ENCODE measurements around the gene SLCO3A1.

The SLCO3A1 gene

GRCh38 chr15:91921843-91922198 is 68.3 kb downstream of the SLCO3A1 start:
- Histone ChIP-seq H4K8ac (ENCODE audit: low read depth, low read length) (no peak overlapping the region), H3K4me3 (ENCODE audit: low read depth, low read length) (no peak overlapping the region), H3K23ac (ENCODE audit: low read length) (no peak overlapping the region), H3K36me3 (ENCODE audit: control insufficient read depth in 1 of 2, insufficient read depth in 2 of 2, low read length in 2 of 2) (no peaks in the 10 kb centered on the region), H3K9me3 (ENCODE audit: insufficient read depth, low read depth, low read length) (no peaks in the 10 kb centered on the region), H2BK120ac (ENCODE audit: insufficient read depth, low read length, poor library complexity) (no peak overlapping the region), H3K9ac (ENCODE audit: low read length) (no peak overlapping the region), H3K4me1 (ENCODE audit: control insufficient read depth in 1 of 2, insufficient read depth in 2 of 2, low read length in 2 of 2) (no peaks in the 10 kb centered on the region), H3K14ac (ENCODE audit: low read length) (no peak overlapping the region), H2AK5ac (ENCODE audit: low read length) (no peak overlapping the region), H3K79me1 (ENCODE audit: low read length) (no peaks in the 10 kb centered on the region), H3K18ac (ENCODE audit: low read length) (no peak overlapping the region), H4K12ac (ENCODE audit: low read depth, low read length) (no peak overlapping the region), H3K27me3 (ENCODE audit: insufficient read depth, low read length) (no peaks in the 10 kb centered on the region), H4K91ac (ENCODE audit: low read depth, low read length) (no peak overlapping the region), H2AFZ (ENCODE audit: insufficient read depth, low read length, poor library complexity) (no peak overlapping the region), H3K79me2 (ENCODE audit: control insufficient read depth, insufficient read depth, low read length, poor library complexity) (no peaks in the 10 kb centered on the region), H3K4me2 (ENCODE audit: low read length) (no peak overlapping the region), H3K27ac (ENCODE audit: low read depth, low read length) (no peak overlapping the region), H2BK5ac (ENCODE audit: low read depth, low read length, poor library complexity) (no peak overlapping the region), H3K4ac (ENCODE audit: low read depth, low read length) (no peak overlapping the region), H2BK12ac (ENCODE audit: low read length) (no peak overlapping the region)
- DNase-seq, result no peak
- WGBS (ENCODE audit: extremely low coverage, insufficient coverage, insufficient read length), result no CpG with 5 or more reads among the region's 12 CpGs

- Histone ChIP-seq H3K27me3 (ENCODE audit: insufficient read depth, low read length) (no peaks in the 10 kb centered on the region), H3K79me1 (ENCODE audit: low read length) (no peaks in the 10 kb centered on the region), H3K27ac (ENCODE audit: low read depth, low read length) (no peak overlapping the region), H3K9me3 (ENCODE audit: insufficient read depth, low read depth, low read length) (no peaks in the 10 kb centered on the region), H2BK12ac (ENCODE audit: low read length) (no peak overlapping the region), H2AFZ (ENCODE audit: insufficient read depth, low read length, poor library complexity) (no peak overlapping the region), H2AK5ac (ENCODE audit: low read length) (no peak overlapping the region), H4K12ac (ENCODE audit: low read depth, low read length) (no peak overlapping the region), H3K18ac (ENCODE audit: low read length) (no peak overlapping the region), H3K79me2 (ENCODE audit: control insufficient read depth, insufficient read depth, low read length, poor library complexity) (no peaks in the 10 kb centered on the region), H3K4me1 (ENCODE audit: control insufficient read depth in 1 of 2, insufficient read depth in 2 of 2, low read length in 2 of 2) (no peaks in the 10 kb centered on the region), H3K4me2 (ENCODE audit: low read length) (no peak overlapping the region), H2BK120ac (ENCODE audit: insufficient read depth, low read length, poor library complexity) (no peak overlapping the region), H3K9ac (ENCODE audit: low read length) (no peak overlapping the region), H4K91ac (ENCODE audit: low read depth, low read length) (no peak overlapping the region), H2BK5ac (ENCODE audit: low read depth, low read length, poor library complexity) (no peak overlapping the region), H3K23ac (ENCODE audit: low read length) (no peak overlapping the region), H4K8ac (ENCODE audit: low read depth, low read length) (no peak overlapping the region), H3K4me3 (ENCODE audit: low read depth, low read length) (no peak overlapping the region), H3K4ac (ENCODE audit: low read depth, low read length) (no peak overlapping the region), H3K36me3 (ENCODE audit: control insufficient read depth in 1 of 2, insufficient read depth in 2 of 2, low read length in 2 of 2) (no peaks in the 10 kb centered on the region), H3K14ac (ENCODE audit: low read length) (no peak overlapping the region)
- WGBS (ENCODE audit: extremely low coverage, insufficient coverage, insufficient read length), result no CpG with 5 or more reads among the region's 10 CpGs
- DNase-seq, result no peak
These were observed 69.4 kb downstream of the SLCO3A1 start for GRCh38 chr15:91922646-91923547.

- H3K14ac ChIP-seq (ENCODE audit: low read length), result no peak overlapping the region
- no CpG with 5 or more reads among the region's 7 CpGs for WGBS (ENCODE audit: extremely low coverage, insufficient coverage, insufficient read length)
- no peak overlapping the region for H4K8ac ChIP-seq (ENCODE audit: low read depth, low read length)
- H2BK120ac ChIP-seq (ENCODE audit: insufficient read depth, low read length, poor library complexity), result no peak overlapping the region
- no peaks in the 10 kb centered on the region for H3K27me3 ChIP-seq (ENCODE audit: insufficient read depth, low read length)
- H2BK5ac ChIP-seq (ENCODE audit: low read depth, low read length, poor library complexity), result no peak overlapping the region
- no peaks in the 10 kb centered on the region for H3K79me1 ChIP-seq (ENCODE audit: low read length)
- H3K4ac ChIP-seq (ENCODE audit: low read depth, low read length), result no peak overlapping the region
- no peak overlapping the region for H3K18ac ChIP-seq (ENCODE audit: low read length)
- no peak overlapping the region for H4K12ac ChIP-seq (ENCODE audit: low read depth, low read length)
- no peak overlapping the region for H3K4me3 ChIP-seq (ENCODE audit: low read depth, low read length)
- H2AFZ ChIP-seq (ENCODE audit: insufficient read depth, low read length, poor library complexity), result no peak overlapping the region
- H3K27ac ChIP-seq (ENCODE audit: low read depth, low read length), result no peak overlapping the region
- H3K36me3 ChIP-seq (ENCODE audit: control insufficient read depth in 1 of 2, insufficient read depth in 2 of 2, low read length in 2 of 2), result no peaks in the 10 kb centered on the region
- no peaks in the 10 kb centered on the region for H3K9me3 ChIP-seq (ENCODE audit: insufficient read depth, low read depth, low read length)
- no peak overlapping the region for H2AK5ac ChIP-seq (ENCODE audit: low read length)
- H3K9ac ChIP-seq (ENCODE audit: low read length), result no peak overlapping the region
- H2BK12ac ChIP-seq (ENCODE audit: low read length), result no peak overlapping the region
- H3K23ac ChIP-seq (ENCODE audit: low read length), result no peak overlapping the region
- H3K4me2 ChIP-seq (ENCODE audit: low read length), result no peak overlapping the region
- H3K79me2 ChIP-seq (ENCODE audit: control insufficient read depth, insufficient read depth, low read length, poor library complexity), result no peaks in the 10 kb centered on the region
- no peaks in the 10 kb centered on the region for H3K4me1 ChIP-seq (ENCODE audit: control insufficient read depth in 1 of 2, insufficient read depth in 2 of 2, low read length in 2 of 2)
- no peak for DNase-seq
- H4K91ac ChIP-seq (ENCODE audit: low read depth, low read length), result no peak overlapping the region
These were observed 70.7 kb downstream of the SLCO3A1 start for GRCh38 chr15:91924183-91924582.

GRCh38 chr15:91924837-91925495 is 71.5 kb downstream of the SLCO3A1 start:
- Histone ChIP-seq H2BK5ac (ENCODE audit: low read depth, low read length, poor library complexity) (no peak overlapping the region), H3K9ac (ENCODE audit: low read length) (no peak overlapping the region)

More at GRCh38 chr15:91924837-91925495, 71.5 kb downstream of the SLCO3A1 start:
- Histone ChIP-seq H3K23ac (ENCODE audit: low read length) (no peak overlapping the region), H3K9me3 (ENCODE audit: insufficient read depth, low read depth, low read length) (no peaks in the 10 kb centered on the region), H4K8ac (ENCODE audit: low read depth, low read length) (no peak overlapping the region), H2BK120ac (ENCODE audit: insufficient read depth, low read length, poor library complexity) (no peak overlapping the region), H3K14ac (ENCODE audit: low read length) (no peak overlapping the region), H3K36me3 (ENCODE audit: control insufficient read depth in 1 of 2, insufficient read depth in 2 of 2, low read length in 2 of 2) (no peaks in the 10 kb centered on the region), H2AK5ac (ENCODE audit: low read length) (no peak overlapping the region), H3K4me1 (ENCODE audit: control insufficient read depth in 1 of 2, insufficient read depth in 2 of 2, low read length in 2 of 2) (no peaks in the 10 kb centered on the region), H3K4ac (ENCODE audit: low read depth, low read length) (no peak overlapping the region), H3K4me3 (ENCODE audit: low read depth, low read length) (no peak overlapping the region), H4K91ac (ENCODE audit: low read depth, low read length) (no peak overlapping the region), H3K27me3 (ENCODE audit: insufficient read depth, low read length) (no peaks in the 10 kb centered on the region), H2AFZ (ENCODE audit: insufficient read depth, low read length, poor library complexity) (no peak overlapping the region), H2BK12ac (ENCODE audit: low read length) (no peak overlapping the region), H3K79me2 (ENCODE audit: control insufficient read depth, insufficient read depth, low read length, poor library complexity) (no peaks in the 10 kb centered on the region), H3K79me1 (ENCODE audit: low read length) (no peaks in the 10 kb centered on the region), H3K27ac (ENCODE audit: low read depth, low read length) (no peak overlapping the region), H3K4me2 (ENCODE audit: low read length) (no peak overlapping the region), H4K12ac (ENCODE audit: low read depth, low read length) (no peak overlapping the region), H3K18ac (ENCODE audit: low read length) (no peak overlapping the region)
- no CpG with 5 or more reads among the region's 4 CpGs for WGBS (ENCODE audit: extremely low coverage, insufficient coverage, insufficient read length)
- no peak for DNase-seq
